Measurements from ENCODE around the gene MAGOH. TPM values are rescaled to one million over a fixed set of nuclear protein-coding genes. Genes with fewer than 3 reads are reported as not detected.
"Not testable (repeated sequence)": the region's sequence is repeated elsewhere in the genome, so short reads cannot be mapped to it uniquely, and the experiment has no call there.

The MAGOH gene
- total RNA-seq, 1 experiment from 2014 or later: 44.5 TPM

DNA sequence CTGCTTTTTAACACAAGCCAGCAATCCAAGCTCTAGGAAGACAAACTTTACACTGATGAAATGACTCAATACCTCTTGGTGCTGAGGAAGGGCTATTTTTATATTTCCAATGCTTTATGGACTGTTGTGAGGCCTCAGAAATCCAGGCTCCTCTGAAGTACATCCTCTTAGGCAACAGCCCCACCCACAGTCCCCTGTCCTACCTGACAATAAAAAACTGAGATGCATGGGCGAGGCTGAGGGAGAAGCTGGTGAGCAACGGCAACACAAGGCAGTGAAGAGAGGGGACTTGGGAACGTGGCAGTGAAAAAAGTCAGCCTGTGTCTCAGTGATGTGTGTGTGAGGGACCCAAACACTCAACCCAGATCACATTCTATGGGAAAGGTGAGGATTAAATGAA, 51.8 kb downstream of the MAGOH start:
- no peak for DNase-seq (ENCODE audit: low read depth)

DNA sequence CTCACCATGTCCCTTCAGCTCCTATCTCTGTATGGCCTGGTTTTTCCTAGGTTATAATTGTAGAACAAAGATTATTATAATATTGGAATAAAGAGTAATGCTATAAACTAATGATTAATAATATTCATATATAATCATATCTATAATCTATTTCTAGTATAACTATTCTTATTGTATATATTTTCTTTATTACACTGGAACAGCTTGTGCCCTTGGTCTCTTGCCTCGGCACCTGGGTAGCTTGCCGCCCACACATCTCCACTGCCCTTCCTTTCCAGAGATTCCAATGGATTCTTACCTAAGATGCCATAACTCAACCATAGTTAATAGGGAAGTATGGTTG, 52.4 kb downstream of the MAGOH start:
- not testable (repeated sequence) for DNase-seq (ENCODE audit: low read depth)

- DNase-seq (ENCODE audit: low read depth): no peak
These were observed 55.0 kb downstream of the MAGOH start for GRCh38 chr1:53183095-53183990.

- no peak for DNase-seq (ENCODE audit: low read depth)
These were observed 55.6 kb downstream of the MAGOH start for GRCh38 chr1:53182716-53183094.

DNA sequence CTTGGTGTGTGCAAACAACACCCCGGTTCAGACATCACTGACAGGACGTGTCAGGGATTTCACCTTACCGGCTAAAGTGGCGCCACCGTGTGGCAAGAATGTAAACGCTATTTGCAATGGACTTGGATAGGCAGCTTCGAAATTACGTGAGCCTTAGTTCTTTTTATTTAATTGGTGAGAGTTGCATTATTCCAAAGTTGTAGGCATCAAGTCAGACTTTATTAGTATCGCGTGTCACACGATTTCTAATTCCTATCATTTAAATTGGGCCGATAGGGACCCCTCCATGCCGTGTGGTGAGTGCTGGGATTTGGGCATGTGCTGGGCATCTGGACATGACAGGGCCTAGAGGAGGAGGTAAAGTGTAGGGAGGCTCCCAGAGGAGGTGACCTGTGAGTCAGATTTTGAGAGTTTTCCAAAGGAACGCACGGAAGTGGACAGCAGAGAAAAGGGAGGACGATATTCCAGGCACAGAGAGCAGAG, 56.2 kb downstream of the MAGOH start:
- peak; percentile 78 for DNase-seq (ENCODE audit: low read depth)

GRCh38 chr1:53180951-53181350, 57.4 kb downstream of the MAGOH start:
- no peak for DNase-seq (ENCODE audit: low read depth)

DNA sequence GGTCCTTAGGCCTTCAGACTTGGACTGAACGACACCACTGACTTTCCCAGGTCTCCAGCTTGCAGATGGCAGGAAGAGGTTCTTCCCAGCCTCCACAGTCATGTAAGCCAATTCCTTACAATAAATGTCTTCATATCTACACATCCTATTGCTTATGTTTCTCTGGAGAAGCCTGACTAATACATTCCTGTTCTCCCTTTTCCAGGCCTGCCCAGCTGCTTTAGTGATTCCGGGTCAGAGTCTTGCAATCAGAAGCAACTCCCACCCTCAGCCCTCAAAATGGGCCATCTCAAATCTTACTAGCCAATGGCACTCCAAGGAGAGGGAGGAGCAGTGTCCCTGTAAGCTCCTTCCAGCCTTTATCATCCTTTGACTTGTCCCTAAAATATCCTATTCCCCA, 58.1 kb downstream of the MAGOH start:
- no peak for DNase-seq (ENCODE audit: low read depth)

Other genes starting within 250 kb of the MAGOH start
- gene PODN, start 176.3 kb downstream of the MAGOH start, total RNA-seq (2014; rRNA removed; shearing (Covaris generic)): 0.36 TPM in 1 of 2 replicates, not detected in the other
- gene SLC1A7, start 95.9 kb downstream of the MAGOH start, total RNA-seq (2014; rRNA removed; shearing (Covaris generic)): not detected in 2 replicates
- gene CPT2, start 41.7 kb downstream of the MAGOH start, total RNA-seq (2014; rRNA removed; shearing (Covaris generic)): 17.4 and 19.1 TPM in 2 replicates
- gene CZIB, start 17.9 kb downstream of the MAGOH start, total RNA-seq (2014; rRNA removed; shearing (Covaris generic)): 42.6 and 53.5 TPM in 2 replicates
- gene LRP8, start 89.6 kb upstream of the MAGOH start, total RNA-seq (2014; rRNA removed; shearing (Covaris generic)): 35.4 and 39.2 TPM in 2 replicates
- not detected in 2 replicates for gene DMRTB1, start 220.9 kb upstream of the MAGOH start, total RNA-seq (2014; rRNA removed; shearing (Covaris generic))

Data from RPMI7951 (cell line).